ACC112 (cell line): ENCODE data around the gene CHGA.

ENCODE experiments used
- H2AFZ ChIP-seq: fragments of 200-600 bp; sonication (generic); one replicate; pipeline ENCODE4 v1.6.0; 2017; ENCODE audit warnings: antibody characterized with exemption, low read length; ENCODE audit not compliant: unreplicated experiment
- H3K27ac ChIP-seq: fragments of 200-600 bp; sonication (generic); 2 replicates; pipeline ENCODE4 v1.5.1; 2014; ENCODE audit warnings: low read depth, mild to moderate bottlenecking, antibody characterized with exemption, low read length, moderate library complexity
- H3K27me3 ChIP-seq: fragments of 200-600 bp; sonication (generic); 2 replicates; pipeline ENCODE4 v1.6.1; 2014; ENCODE audit warnings: mild to moderate bottlenecking, antibody characterized with exemption, low read length, moderate library complexity, mixed read lengths; ENCODE audit not compliant: insufficient read depth
- H3K36me3 ChIP-seq: fragments of 200-600 bp; sonication (generic); 2 replicates; pipeline ENCODE4 v1.6.1; 2016; ENCODE audit warnings: mild to moderate bottlenecking, antibody characterized with exemption, low read length, moderate library complexity, mixed read lengths; ENCODE audit not compliant: insufficient read depth
- H3K4me1 ChIP-seq: fragments of 200-600 bp; sonication (generic); one replicate; pipeline ENCODE4 v1.6.1; 2016; ENCODE audit warnings: low read length, mixed read lengths; ENCODE audit not compliant: insufficient read depth, unreplicated experiment, control insufficient read depth
- H3K4me3 ChIP-seq: fragments of 200-600 bp; sonication (generic); 2 replicates; pipeline ENCODE4 v1.5.1; 2014; ENCODE audit warnings: mild to moderate bottlenecking, low read depth, low read length
- H3K79me2 ChIP-seq: fragments of 200-600 bp; sonication (generic); one replicate; pipeline ENCODE4 v1.6.0; 2016; ENCODE audit warnings: low read length; ENCODE audit not compliant: control insufficient read depth, unreplicated experiment, insufficient read depth

The CHGA gene

GRCh38 chr14:92888896-92889295, 34.1 kb upstream of the CHGA start:
- H3K4me1 ChIP-seq = no peaks in the 10 kb centered on the region
- H3K27ac ChIP-seq = no peak overlapping the region
- H3K27me3 ChIP-seq = peaks cover 96% of the 10 kb centered on the region
- H3K36me3 ChIP-seq = no peaks in the 10 kb centered on the region
- no peak overlapping the region for H2AFZ ChIP-seq
- H3K79me2 ChIP-seq = no peaks in the 10 kb centered on the region
- H3K4me3 ChIP-seq = no peak overlapping the region

- no peaks in the 10 kb centered on the region for H3K4me1 ChIP-seq
- H3K36me3 ChIP-seq = no peaks in the 10 kb centered on the region
- H3K4me3 ChIP-seq = no peak overlapping the region
- no peak overlapping the region for H3K27ac ChIP-seq
- peaks cover 98% of the 10 kb centered on the region for H3K27me3 ChIP-seq
- H2AFZ ChIP-seq = no peak overlapping the region
- H3K79me2 ChIP-seq = no peaks in the 10 kb centered on the region
These were observed 31.9 kb upstream of the CHGA start for GRCh38 chr14:92890830-92891588.

- Histone ChIP-seq H2AFZ (no peak overlapping the region), H3K27me3 (peaks cover 94% of the 10 kb centered on the region), H3K36me3 (no peaks in the 10 kb centered on the region), H3K4me1 (no peaks in the 10 kb centered on the region), H3K79me2 (no peaks in the 10 kb centered on the region), H3K4me3 (no peak overlapping the region), H3K27ac (no peak overlapping the region)
These were observed 30.4 kb upstream of the CHGA start for GRCh38 chr14:92892589-92892988.

GRCh38 chr14:92895352-92895878, 27.5 kb upstream of the CHGA start:
- no peaks in the 10 kb centered on the region for H3K79me2 ChIP-seq
- H3K4me1 ChIP-seq = no peaks in the 10 kb centered on the region
- H3K36me3 ChIP-seq = no peaks in the 10 kb centered on the region
- H3K27ac ChIP-seq = no peak overlapping the region
- no peak overlapping the region for H3K4me3 ChIP-seq
- H2AFZ ChIP-seq = no peak overlapping the region
- H3K27me3 ChIP-seq = peaks cover 91% of the 10 kb centered on the region

GRCh38 chr14:92897922-92898565, 24.9 kb upstream of the CHGA start:
- Histone ChIP-seq H2AFZ (no peak overlapping the region), H3K27ac (no peak overlapping the region), H3K79me2 (no peaks in the 10 kb centered on the region), H3K27me3 (peaks cover 86% of the 10 kb centered on the region), H3K36me3 (no peaks in the 10 kb centered on the region), H3K4me3 (no peak overlapping the region), H3K4me1 (no peaks in the 10 kb centered on the region)

- Histone ChIP-seq H3K4me3 (no peak overlapping the region), H3K27ac (no peak overlapping the region), H3K27me3 (peaks cover 86% of the 10 kb centered on the region), H3K79me2 (no peaks in the 10 kb centered on the region), H2AFZ (no peak overlapping the region), H3K36me3 (no peaks in the 10 kb centered on the region), H3K4me1 (no peaks in the 10 kb centered on the region)
These were observed 24.3 kb upstream of the CHGA start for GRCh38 chr14:92898566-92899131.

- Histone ChIP-seq H3K27ac (no peak overlapping the region), H2AFZ (no peak overlapping the region), H3K27me3 (peaks cover 86% of the 10 kb centered on the region), H3K4me3 (no peak overlapping the region), H3K79me2 (no peaks in the 10 kb centered on the region), H3K4me1 (no peaks in the 10 kb centered on the region), H3K36me3 (no peaks in the 10 kb centered on the region)
These were observed 22.3 kb upstream of the CHGA start for GRCh38 chr14:92900660-92901059.

- Histone ChIP-seq H2AFZ (no peak overlapping the region), H3K79me2 (no peaks in the 10 kb centered on the region), H3K36me3 (no peaks in the 10 kb centered on the region), H3K4me3 (no peak overlapping the region), H3K27me3 (peaks cover 86% of the 10 kb centered on the region), H3K4me1 (no peaks in the 10 kb centered on the region), H3K27ac (no peak overlapping the region)
These were observed 20.8 kb upstream of the CHGA start for GRCh38 chr14:92902191-92902590.

GRCh38 chr14:92902726-92903125, 20.2 kb upstream of the CHGA start:
- H3K79me2 ChIP-seq = no peaks in the 10 kb centered on the region

GRCh38 chr14:92903359-92903758, 19.6 kb upstream of the CHGA start:
- H2AFZ ChIP-seq = no peak overlapping the region
- H3K27me3 ChIP-seq = peaks cover 83% of the 10 kb centered on the region
- H3K79me2 ChIP-seq = no peaks in the 10 kb centered on the region
- H3K4me3 ChIP-seq = no peak overlapping the region
- H3K36me3 ChIP-seq = no peaks in the 10 kb centered on the region
- H3K4me1 ChIP-seq = no peaks in the 10 kb centered on the region
- no peak overlapping the region for H3K27ac ChIP-seq

More at GRCh38 chr14:92902726-92903125, 20.2 kb upstream of the CHGA start:
- no peak overlapping the region for H3K27ac ChIP-seq
- H3K36me3 ChIP-seq = no peaks in the 10 kb centered on the region
- H3K4me1 ChIP-seq = no peaks in the 10 kb centered on the region
- no peak overlapping the region for H3K4me3 ChIP-seq
- no peak overlapping the region for H2AFZ ChIP-seq
- peaks cover 88% of the 10 kb centered on the region for H3K27me3 ChIP-seq
